ENCODE data around the gene SHISAL1. TPM values are rescaled to one million over a fixed set of nuclear protein-coding genes. Genes with fewer than 3 reads are reported as not detected.

SHISAL1 gene
- total and polyA plus RNA-seq, 2 donors = 5.1 to 21.1 TPM

- Histone ChIP-seq H3K36me3 (ENCODE audit: insufficient read depth) (no peaks in the 10 kb centered on the region), H3K4me1 (ENCODE audit: insufficient read depth) (no peaks in the 10 kb centered on the region), H3K4me3 (ENCODE audit: low read depth, low read length) (no peak overlapping the region), H3K27ac (ENCODE audit: low read depth) (no peak overlapping the region)
- DNase-seq (ENCODE audit: extremely low spot score) = no peak
- 92% methylated on average over 16 of the region's 16 CpGs for WGBS
Measured at GRCh38 chr22:44205516-44206329, 107.0 kb downstream of the SHISAL1 start.

GRCh38 chr22:44204739-44205515 is 107.8 kb downstream of the SHISAL1 start:
- 91% methylated on average over 16 of the region's 16 CpGs for WGBS
- DNase-seq (ENCODE audit: extremely low spot score) = no peak
- Histone ChIP-seq H3K4me3 (ENCODE audit: low read depth, low read length) (no peak overlapping the region), H3K36me3 (ENCODE audit: insufficient read depth) (no peaks in the 10 kb centered on the region), H3K4me1 (ENCODE audit: insufficient read depth) (no peaks in the 10 kb centered on the region), H3K27ac (ENCODE audit: low read depth) (no peak overlapping the region)

- Histone ChIP-seq H3K27ac (ENCODE audit: low read depth) (no peak overlapping the region), H3K36me3 (ENCODE audit: insufficient read depth) (no peaks in the 10 kb centered on the region), H3K4me3 (ENCODE audit: low read depth, low read length) (no peak overlapping the region), H3K4me1 (ENCODE audit: insufficient read depth) (no peaks in the 10 kb centered on the region)
- no peak for DNase-seq (ENCODE audit: extremely low spot score)
- 58% methylated on average over 6 of the region's 6 CpGs for WGBS
Measured at GRCh38 chr22:44203203-44203602, 109.5 kb downstream of the SHISAL1 start.

- no peak for DNase-seq (ENCODE audit: extremely low spot score)
- Histone ChIP-seq H3K4me1 (ENCODE audit: insufficient read depth) (no peaks in the 10 kb centered on the region), H3K36me3 (ENCODE audit: insufficient read depth) (no peaks in the 10 kb centered on the region), H3K27ac (ENCODE audit: low read depth) (no peak overlapping the region), H3K4me3 (ENCODE audit: low read depth, low read length) (no peak overlapping the region)
- WGBS = 45% methylated on average over 11 of the region's 11 CpGs
Measured at GRCh38 chr22:44202261-44202789, 110.4 kb downstream of the SHISAL1 start.

GRCh38 chr22:44201665-44202064 is 111.1 kb downstream of the SHISAL1 start:
- H3K4me3 ChIP-seq (ENCODE audit: low read depth, low read length) = no peak overlapping the region
- WGBS = 69% methylated on average over 12 of the region's 12 CpGs
- no peaks in the 10 kb centered on the region for H3K36me3 ChIP-seq (ENCODE audit: insufficient read depth)
- no peak overlapping the region for H3K27ac ChIP-seq (ENCODE audit: low read depth)
- no peak for DNase-seq (ENCODE audit: extremely low spot score)
- H3K4me1 ChIP-seq (ENCODE audit: insufficient read depth) = no peaks in the 10 kb centered on the region

GRCh38 chr22:44200855-44201550 is 111.7 kb downstream of the SHISAL1 start:
- no peak for DNase-seq (ENCODE audit: extremely low spot score)
- Histone ChIP-seq H3K27ac (ENCODE audit: low read depth) (no peak overlapping the region), H3K4me1 (ENCODE audit: insufficient read depth) (no peaks in the 10 kb centered on the region), H3K4me3 (ENCODE audit: low read depth, low read length) (no peak overlapping the region), H3K36me3 (ENCODE audit: insufficient read depth) (no peaks in the 10 kb centered on the region)
- WGBS = 82% methylated on average over 17 of the region's 17 CpGs

- WGBS = 94% methylated on average over 6 of the region's 6 CpGs
- Histone ChIP-seq H3K4me3 (ENCODE audit: low read depth, low read length) (no peak overlapping the region), H3K27ac (ENCODE audit: low read depth) (no peak overlapping the region), H3K4me1 (ENCODE audit: insufficient read depth) (no peaks in the 10 kb centered on the region), H3K36me3 (ENCODE audit: insufficient read depth) (no peaks in the 10 kb centered on the region)
- no peak for DNase-seq (ENCODE audit: extremely low spot score)
Measured at GRCh38 chr22:44200451-44200850, 112.3 kb downstream of the SHISAL1 start.

GRCh38 chr22:44199866-44200265 is 112.9 kb downstream of the SHISAL1 start:
- H3K4me1 ChIP-seq (ENCODE audit: insufficient read depth) = no peaks in the 10 kb centered on the region
- DNase-seq (ENCODE audit: extremely low spot score) = no peak
- H3K4me3 ChIP-seq (ENCODE audit: low read depth, low read length) = no peak overlapping the region
- 94% methylated on average over 5 of the region's 5 CpGs for WGBS
- H3K36me3 ChIP-seq (ENCODE audit: insufficient read depth) = no peaks in the 10 kb centered on the region
- no peak overlapping the region for H3K27ac ChIP-seq (ENCODE audit: low read depth)

GRCh38 chr22:44199164-44199563 is 113.6 kb downstream of the SHISAL1 start:
- Histone ChIP-seq H3K36me3 (ENCODE audit: insufficient read depth) (no peaks in the 10 kb centered on the region), H3K27ac (ENCODE audit: low read depth) (no peak overlapping the region), H3K4me3 (ENCODE audit: low read depth, low read length) (no peak overlapping the region), H3K4me1 (ENCODE audit: insufficient read depth) (no peaks in the 10 kb centered on the region)
- WGBS = 96% methylated on average over 2 of the region's 2 CpGs
- DNase-seq (ENCODE audit: extremely low spot score) = no peak

- Histone ChIP-seq H3K27ac (ENCODE audit: low read depth) (no peak overlapping the region), H3K36me3 (ENCODE audit: insufficient read depth) (no peaks in the 10 kb centered on the region), H3K4me1 (ENCODE audit: insufficient read depth) (no peaks in the 10 kb centered on the region), H3K4me3 (ENCODE audit: low read depth, low read length) (no peak overlapping the region)
- WGBS = 91% methylated on average over 2 of the region's 2 CpGs
- DNase-seq (ENCODE audit: extremely low spot score) = no peak
Measured at GRCh38 chr22:44197271-44197670, 115.5 kb downstream of the SHISAL1 start.

GRCh38 chr22:44196731-44197131 is 116.0 kb downstream of the SHISAL1 start:
- no peak overlapping the region for H3K27ac ChIP-seq (ENCODE audit: low read depth)
- no peak for DNase-seq (ENCODE audit: extremely low spot score)
- 82% methylated on average over 10 of the region's 10 CpGs for WGBS
- no peaks in the 10 kb centered on the region for H3K4me1 ChIP-seq (ENCODE audit: insufficient read depth)
- H3K4me3 ChIP-seq (ENCODE audit: low read depth, low read length) = no peak overlapping the region
- no peaks in the 10 kb centered on the region for H3K36me3 ChIP-seq (ENCODE audit: insufficient read depth)

- no peaks in the 10 kb centered on the region for H3K36me3 ChIP-seq (ENCODE audit: insufficient read depth)
- H3K4me3 ChIP-seq (ENCODE audit: low read depth, low read length) = no peak overlapping the region
- no peak overlapping the region for H3K27ac ChIP-seq (ENCODE audit: low read depth)
- WGBS = 77% methylated on average over 9 of the region's 9 CpGs
- no peak for DNase-seq (ENCODE audit: extremely low spot score)
- H3K4me1 ChIP-seq (ENCODE audit: insufficient read depth) = no peaks in the 10 kb centered on the region
Measured at GRCh38 chr22:44196241-44196640, 116.5 kb downstream of the SHISAL1 start.

GRCh38 chr22:44195189-44195871 is 117.4 kb downstream of the SHISAL1 start:
- H3K36me3 ChIP-seq (ENCODE audit: insufficient read depth) = no peaks in the 10 kb centered on the region
- H3K4me3 ChIP-seq (ENCODE audit: low read depth, low read length) = no peak overlapping the region
- 69% methylated on average over 5 of the region's 5 CpGs for WGBS
- H3K4me1 ChIP-seq (ENCODE audit: insufficient read depth) = no peaks in the 10 kb centered on the region
- no peak overlapping the region for H3K27ac ChIP-seq (ENCODE audit: low read depth)
- no peak for DNase-seq (ENCODE audit: extremely low spot score)

All from urinary bladder (tissue), 4 donors.